Fibroblast of mammary gland (primary cell): ENCODE data around the gene ANGPTL2.
A peak's percentile ranks its signal among the peaks of the same experiment; 100 is the strongest.

ENCODE experiments used
- DNase-seq: peaks from one replicate; pipeline ENCODE4 v3.0.0-alpha.2; 2010; ENCODE audit warnings: low read depth
- H3K4me3 ChIP-seq: 2 replicates; pipeline ENCODE4 v1.5.1; 2011; ENCODE audit warnings: low read depth, mild to moderate bottlenecking, low read length, moderate library complexity; ENCODE audit not compliant: control insufficient read depth
- CTCF ChIP-seq: conservative IDR thresholded peaks from 2 replicates; pipeline ENCODE4 v1.5.1; 2011; ENCODE audit warnings: low read depth, low read length, inconsistent platforms; ENCODE audit not compliant: control insufficient read depth, insufficient read depth

The ANGPTL2 gene

GRCh38 chr9:127077644-127077946, 44.8 kb downstream of the ANGPTL2 start:
- H3K4me3 ChIP-seq: no peak overlapping the region
- no peak for DNase-seq
- TF ChIP-seq CTCF: no peak

GRCh38 chr9:127076860-127077643, 45.4 kb downstream of the ANGPTL2 start:
- H3K4me3 ChIP-seq: no peak overlapping the region
- DNase-seq: no peak
- TF ChIP-seq CTCF: no peak

GRCh38 chr9:127075624-127076372, 46.6 kb downstream of the ANGPTL2 start:
- no peak overlapping the region for H3K4me3 ChIP-seq
- DNase-seq: no peak
- no peak for TF ChIP-seq CTCF

- H3K4me3 ChIP-seq: no peak overlapping the region
- no peak for DNase-seq
- TF ChIP-seq CTCF: no peak
These were observed 47.6 kb downstream of the ANGPTL2 start for GRCh38 chr9:127074561-127075548.

- H3K4me3 ChIP-seq: no peak overlapping the region
- DNase-seq: no peak
- no peak for TF ChIP-seq CTCF
These were observed 54.7 kb downstream of the ANGPTL2 start for GRCh38 chr9:127067603-127068220.

GRCh38 chr9:127066851-127067136, 55.6 kb downstream of the ANGPTL2 start:
- DNase-seq: peak; percentile 77
- no peak overlapping the region for H3K4me3 ChIP-seq
- TF ChIP-seq CTCF: no peak
